SK-N-SH (cell line): ENCODE measurements around the gene PROX1.
A peak's percentile ranks its signal among the peaks of the same experiment; 100 is the strongest.

Experiments used
- EP300 ChIP-seq, 2 experiments: IDR thresholded peaks; 2 replicates each; pipeline versions ENCODE4 v1.4.0 to v1.6.1; 2012; ENCODE audit warnings: borderline replicate concordance in 1 of 2, low read depth in 1 of 2, low read length in 1 of 2
- EZH2phosphoT487 ChIP-seq: fragments of 200-600 bp; sonication (generic); IDR thresholded peaks from 2 replicates; pipeline ENCODE4 v1.6.1; 2017; ENCODE audit warnings: low read depth, mixed run types, mild to moderate bottlenecking, antibody characterized with exemption, moderate library complexity, borderline replicate concordance
- FOXM1 ChIP-seq: IDR thresholded peaks from 2 replicates; pipeline ENCODE4 v1.4.0; 2012; ENCODE audit warnings: low read depth, mild to moderate bottlenecking
- NFIC ChIP-seq: IDR thresholded peaks from 2 replicates; pipeline ENCODE4 v1.4.0; 2012; ENCODE audit warnings: borderline replicate concordance
- NRF1 ChIP-seq: IDR thresholded peaks from 2 replicates; pipeline ENCODE4 v1.6.1; 2012; ENCODE audit warnings: low read depth, mild to moderate bottlenecking, low read length
- POLR2AphosphoS5 ChIP-seq: IDR thresholded peaks from 2 replicates; pipeline ENCODE4 v1.6.1; 2012; ENCODE audit warnings: low read depth, low read length
- RAD21 ChIP-seq: IDR thresholded peaks from 2 replicates; pipeline ENCODE4 v1.6.1; 2012; ENCODE audit warnings: mild to moderate bottlenecking, low read length
- SMC3 ChIP-seq: IDR thresholded peaks from 2 replicates; pipeline ENCODE4 v1.6.1; 2012; ENCODE audit warnings: low read depth, low read length, improper control_type of control experiment
- TF ChIP-seq, protein P1 (sequence below): IDR thresholded peaks from 2 replicates; pipeline ENCODE4 v1.4.0; 2012; ENCODE audit warnings: low read depth, borderline replicate concordance
- TF ChIP-seq, protein P2 (sequence below): fragments of 200-600 bp; sonication (generic); IDR thresholded peaks from 2 replicates; pipeline ENCODE4 v1.6.1; 2017; ENCODE audit warnings: antibody characterized with exemption, mild to moderate bottlenecking, moderate library complexity

- TF ChIP-seq, protein P1, sequence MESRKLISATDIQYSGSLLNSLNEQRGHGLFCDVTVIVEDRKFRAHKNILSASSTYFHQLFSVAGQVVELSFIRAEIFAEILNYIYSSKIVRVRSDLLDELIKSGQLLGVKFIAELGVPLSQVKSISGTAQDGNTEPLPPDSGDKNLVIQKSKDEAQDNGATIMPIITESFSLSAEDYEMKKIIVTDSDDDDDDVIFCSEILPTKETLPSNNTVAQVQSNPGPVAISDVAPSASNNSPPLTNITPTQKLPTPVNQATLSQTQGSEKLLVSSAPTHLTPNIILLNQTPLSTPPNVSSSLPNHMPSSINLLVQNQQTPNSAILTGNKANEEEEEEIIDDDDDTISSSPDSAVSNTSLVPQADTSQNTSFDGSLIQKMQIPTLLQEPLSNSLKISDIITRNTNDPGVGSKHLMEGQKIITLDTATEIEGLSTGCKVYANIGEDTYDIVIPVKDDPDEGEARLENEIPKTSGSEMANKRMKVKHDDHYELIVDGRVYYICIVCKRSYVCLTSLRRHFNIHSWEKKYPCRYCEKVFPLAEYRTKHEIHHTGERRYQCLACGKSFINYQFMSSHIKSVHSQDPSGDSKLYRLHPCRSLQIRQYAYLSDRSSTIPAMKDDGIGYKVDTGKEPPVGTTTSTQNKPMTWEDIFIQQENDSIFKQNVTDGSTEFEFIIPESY = no peak
- TF ChIP-seq, protein P2, sequence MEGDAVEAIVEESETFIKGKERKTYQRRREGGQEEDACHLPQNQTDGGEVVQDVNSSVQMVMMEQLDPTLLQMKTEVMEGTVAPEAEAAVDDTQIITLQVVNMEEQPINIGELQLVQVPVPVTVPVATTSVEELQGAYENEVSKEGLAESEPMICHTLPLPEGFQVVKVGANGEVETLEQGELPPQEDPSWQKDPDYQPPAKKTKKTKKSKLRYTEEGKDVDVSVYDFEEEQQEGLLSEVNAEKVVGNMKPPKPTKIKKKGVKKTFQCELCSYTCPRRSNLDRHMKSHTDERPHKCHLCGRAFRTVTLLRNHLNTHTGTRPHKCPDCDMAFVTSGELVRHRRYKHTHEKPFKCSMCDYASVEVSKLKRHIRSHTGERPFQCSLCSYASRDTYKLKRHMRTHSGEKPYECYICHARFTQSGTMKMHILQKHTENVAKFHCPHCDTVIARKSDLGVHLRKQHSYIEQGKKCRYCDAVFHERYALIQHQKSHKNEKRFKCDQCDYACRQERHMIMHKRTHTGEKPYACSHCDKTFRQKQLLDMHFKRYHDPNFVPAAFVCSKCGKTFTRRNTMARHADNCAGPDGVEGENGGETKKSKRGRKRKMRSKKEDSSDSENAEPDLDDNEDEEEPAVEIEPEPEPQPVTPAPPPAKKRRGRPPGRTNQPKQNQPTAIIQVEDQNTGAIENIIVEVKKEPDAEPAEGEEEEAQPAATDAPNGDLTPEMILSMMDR = no peak
- no peak for TF ChIP-seq NFIC
- no peak for TF ChIP-seq NRF1
- TF ChIP-seq FOXM1 = no peak
- no peak for TF ChIP-seq SMC3
- TF ChIP-seq EP300 (IDR thresholded peaks at IDR 0.05; ENCODE audit: borderline replicate concordance in 1 of 2, low read depth in 1 of 2, low read length in 1 of 2) = no peak
- no peak for TF ChIP-seq EZH2phosphoT487
- 0 out of 2 replicates have a peak, but pooled peaks have one; percentile 18 for TF ChIP-seq RAD21
- TF ChIP-seq POLR2AphosphoS5 = peak; percentile 30; the same call in 1 of the 2 replicates
Measured at GRCh38 chr1:213987927-213988506, at the start of gene PROX1.
